ENCODE measurements around the gene TFF3.

The TFF3 gene

GRCh38 chr21:42276526-42277154, 38.6 kb downstream of the TFF3 start:
- Histone ChIP-seq H3K36me3 (ENCODE audit: control insufficient read depth, insufficient read depth, low read length) (no peaks in the 10 kb centered on the region), H3K9me3 (ENCODE audit: control insufficient read depth, low read length) (no peaks in the 10 kb centered on the region), H3K4me1 (ENCODE audit: control insufficient read depth, insufficient read depth, low read length, poor library complexity, severe bottlenecking) (no peaks in the 10 kb centered on the region), H3K4me3 (ENCODE audit: extremely low read depth, insufficient read depth, low read length, poor library complexity, severe bottlenecking) (no peak overlapping the region), H3K27ac (ENCODE audit: low read depth, low read length, severe bottlenecking) (no peak overlapping the region)
- 90 to 92% methylated on average over 17 of the region's 17 CpGs for WGBS, 2 experiments (ENCODE audit: insufficient coverage in 2 of 2)

DNA sequence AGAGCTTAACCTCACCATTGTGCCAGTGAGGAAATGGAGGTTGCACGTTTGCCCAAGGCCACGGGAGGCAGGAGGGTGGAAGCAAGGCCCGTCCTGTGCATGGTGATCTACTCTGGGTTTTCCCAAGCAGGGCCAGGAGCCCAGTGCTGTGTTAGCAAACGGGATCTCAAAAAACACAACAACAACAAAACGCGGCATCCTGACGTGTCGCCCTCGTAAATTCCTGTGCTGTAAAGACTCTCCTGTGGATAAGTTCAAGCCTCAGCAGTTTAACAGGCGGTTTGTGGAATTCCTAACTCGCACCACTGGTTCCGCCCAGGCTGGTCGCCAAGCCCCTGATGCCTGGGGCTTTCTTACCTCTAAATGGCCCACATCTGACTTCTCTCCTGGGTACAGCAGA, 39.1 kb downstream of the TFF3 start:
- Histone ChIP-seq H3K4me3 (ENCODE audit: extremely low read depth, insufficient read depth, low read length, poor library complexity, severe bottlenecking) (no peak overlapping the region), H3K27ac (ENCODE audit: low read depth, low read length, severe bottlenecking) (no peak overlapping the region), H3K4me1 (ENCODE audit: control insufficient read depth, insufficient read depth, low read length, poor library complexity, severe bottlenecking) (no peaks in the 10 kb centered on the region), H3K9me3 (ENCODE audit: control insufficient read depth, low read length) (no peaks in the 10 kb centered on the region), H3K36me3 (ENCODE audit: control insufficient read depth, insufficient read depth, low read length) (no peaks in the 10 kb centered on the region)
- WGBS, 2 experiments (ENCODE audit: insufficient coverage in 2 of 2): 87 to 88% methylated on average over 11 to 13 of the region's 13 CpGs

- Histone ChIP-seq H3K4me1 (ENCODE audit: control insufficient read depth, insufficient read depth, low read length, poor library complexity, severe bottlenecking) (peaks cover 2% of the 10 kb centered on the region), H3K36me3 (ENCODE audit: control insufficient read depth, insufficient read depth, low read length) (no peaks in the 10 kb centered on the region), H3K4me3 (ENCODE audit: extremely low read depth, insufficient read depth, low read length, poor library complexity, severe bottlenecking) (no peak overlapping the region), H3K27ac (ENCODE audit: low read depth, low read length, severe bottlenecking) (no peak overlapping the region), H3K9me3 (ENCODE audit: control insufficient read depth, low read length) (no peaks in the 10 kb centered on the region)
- 80 to 90% methylated on average over 24 to 29 of the region's 29 CpGs for WGBS, 2 experiments (ENCODE audit: insufficient coverage in 2 of 2)
Measured at GRCh38 chr21:42272984-42273600, 42.1 kb downstream of the TFF3 start.

GRCh38 chr21:42272109-42272962, 42.9 kb downstream of the TFF3 start:
- H3K4me1 ChIP-seq (ENCODE audit: control insufficient read depth, insufficient read depth, low read length, poor library complexity, severe bottlenecking): peaks cover 2% of the 10 kb centered on the region
- 85 to 93% methylated on average over 13 to 14 of the region's 15 CpGs for WGBS, 2 experiments (ENCODE audit: insufficient coverage in 2 of 2)
- no peak overlapping the region for H3K4me3 ChIP-seq (ENCODE audit: extremely low read depth, insufficient read depth, low read length, poor library complexity, severe bottlenecking)
- H3K9me3 ChIP-seq (ENCODE audit: control insufficient read depth, low read length): no peaks in the 10 kb centered on the region
- H3K27ac ChIP-seq (ENCODE audit: low read depth, low read length, severe bottlenecking): no peak overlapping the region
- H3K36me3 ChIP-seq (ENCODE audit: control insufficient read depth, insufficient read depth, low read length): no peaks in the 10 kb centered on the region

GRCh38 chr21:42271065-42271464, 44.1 kb downstream of the TFF3 start:
- Histone ChIP-seq H3K36me3 (ENCODE audit: control insufficient read depth, insufficient read depth, low read length) (no peaks in the 10 kb centered on the region), H3K4me3 (ENCODE audit: extremely low read depth, insufficient read depth, low read length, poor library complexity, severe bottlenecking) (no peak overlapping the region), H3K9me3 (ENCODE audit: control insufficient read depth, low read length) (no peaks in the 10 kb centered on the region), H3K4me1 (ENCODE audit: control insufficient read depth, insufficient read depth, low read length, poor library complexity, severe bottlenecking) (peaks cover 2% of the 10 kb centered on the region), H3K27ac (ENCODE audit: low read depth, low read length, severe bottlenecking) (no peak overlapping the region)
- 91 to 96% methylated on average over 5 to 6 of the region's 6 CpGs for WGBS, 2 experiments (ENCODE audit: insufficient coverage in 2 of 2)

DNA sequence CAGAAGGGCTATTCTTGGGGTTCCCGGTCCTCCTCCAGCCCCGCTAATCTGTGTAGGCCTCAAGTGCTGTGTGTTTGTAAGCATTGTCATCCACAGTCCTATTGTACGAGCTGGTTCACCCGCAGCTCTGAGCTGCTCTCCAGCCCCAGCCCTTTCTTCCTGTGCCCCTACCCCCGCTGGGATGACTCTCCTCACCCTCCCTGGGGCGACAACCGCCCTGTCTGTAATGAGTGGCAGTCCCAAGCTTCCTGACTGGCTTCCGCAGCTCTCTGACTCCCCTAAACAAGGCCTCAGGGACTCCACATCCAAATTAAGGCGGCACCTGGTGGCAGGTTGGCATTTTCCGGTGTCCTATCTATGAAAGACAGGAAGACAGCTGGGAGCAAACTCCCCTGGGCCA, 45.8 kb downstream of the TFF3 start:
- WGBS, 2 experiments (ENCODE audit: insufficient coverage in 2 of 2): 83 to 85% methylated on average over 5 to 7 of the region's 10 CpGs
- H3K9me3 ChIP-seq (ENCODE audit: control insufficient read depth, low read length): no peaks in the 10 kb centered on the region

DNA sequence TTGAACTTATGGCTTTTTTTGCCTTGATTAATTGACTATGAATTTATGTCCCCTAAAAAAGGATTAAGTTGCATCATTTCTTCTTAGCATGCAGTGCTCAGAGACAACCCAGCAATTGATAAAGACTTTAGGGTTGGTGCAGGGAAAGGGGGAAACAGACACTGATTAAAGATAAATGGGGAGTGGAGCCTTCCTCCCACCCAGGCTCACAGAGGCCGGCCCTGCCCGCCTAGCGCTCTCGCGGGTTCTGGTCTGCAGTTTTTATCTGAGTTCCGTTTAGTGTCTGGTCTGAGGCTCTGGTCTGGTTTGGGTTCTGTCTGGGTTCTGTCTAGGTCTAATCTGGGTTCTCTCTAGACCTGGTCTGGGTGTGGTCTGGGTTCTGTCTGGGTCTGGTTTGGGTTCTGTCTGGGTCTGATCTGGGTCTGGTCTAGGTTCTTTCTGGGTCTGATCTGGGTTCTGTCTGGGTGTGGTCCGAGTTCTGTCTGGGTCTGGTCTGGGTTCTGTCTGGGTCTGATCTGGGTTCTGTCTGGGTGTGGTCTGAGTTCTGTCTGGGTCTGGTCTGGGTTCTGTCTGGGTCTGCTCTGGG, 48.1 kb downstream of the TFF3 start:
- Histone ChIP-seq H3K4me3 (ENCODE audit: extremely low read depth, insufficient read depth, low read length, poor library complexity, severe bottlenecking) (no peak overlapping the region), H3K27ac (ENCODE audit: low read depth, low read length, severe bottlenecking) (no peak overlapping the region), H3K36me3 (ENCODE audit: control insufficient read depth, insufficient read depth, low read length) (no peaks in the 10 kb centered on the region), H3K9me3 (ENCODE audit: control insufficient read depth, low read length) (no peaks in the 10 kb centered on the region), H3K4me1 (ENCODE audit: control insufficient read depth, insufficient read depth, low read length, poor library complexity, severe bottlenecking) (peaks cover 4% of the 10 kb centered on the region)
- WGBS, 2 experiments (ENCODE audit: insufficient coverage in 2 of 2): 80 to 87% methylated on average over 1 to 6 of the region's 7 CpGs

More for the DNA sequence above, 45.8 kb downstream of the TFF3 start:
- Histone ChIP-seq H3K36me3 (ENCODE audit: control insufficient read depth, insufficient read depth, low read length) (no peaks in the 10 kb centered on the region), H3K4me1 (ENCODE audit: control insufficient read depth, insufficient read depth, low read length, poor library complexity, severe bottlenecking) (peaks cover 2% of the 10 kb centered on the region), H3K27ac (ENCODE audit: low read depth, low read length, severe bottlenecking) (no peak overlapping the region), H3K4me3 (ENCODE audit: extremely low read depth, insufficient read depth, low read length, poor library complexity, severe bottlenecking) (no peak overlapping the region)

DNA sequence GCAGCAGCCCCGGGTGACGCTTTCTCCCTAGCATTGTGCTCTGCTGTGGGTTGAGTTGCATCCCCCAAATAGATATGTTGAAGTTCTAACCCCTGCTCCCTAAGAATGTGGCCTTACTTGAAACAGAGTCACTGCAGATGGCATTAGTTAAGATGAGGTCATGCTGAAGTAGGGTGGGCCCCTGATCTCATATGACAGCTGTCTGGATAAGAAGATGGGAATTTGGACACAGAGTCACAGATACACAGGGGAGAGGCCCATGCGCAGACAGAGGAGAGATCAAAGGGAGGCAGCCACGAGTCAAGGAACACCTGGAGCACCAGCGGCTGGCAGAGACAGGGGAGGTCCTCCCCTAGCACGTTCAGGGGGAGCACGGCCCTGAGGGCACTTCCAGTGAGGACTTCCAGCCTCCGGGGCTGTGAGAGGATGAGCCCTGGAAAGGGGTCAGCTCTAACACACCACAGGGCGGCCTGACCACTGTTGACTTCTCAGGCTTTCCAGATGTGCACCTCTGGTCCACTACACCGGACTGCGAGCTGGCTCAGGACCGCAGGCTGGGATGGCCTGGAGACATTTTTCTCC, 49.9 kb downstream of the TFF3 start:
- Histone ChIP-seq H3K9me3 (ENCODE audit: control insufficient read depth, low read length) (no peaks in the 10 kb centered on the region), H3K36me3 (ENCODE audit: control insufficient read depth, insufficient read depth, low read length) (no peaks in the 10 kb centered on the region), H3K4me3 (ENCODE audit: extremely low read depth, insufficient read depth, low read length, poor library complexity, severe bottlenecking) (no peak overlapping the region), H3K27ac (ENCODE audit: low read depth, low read length, severe bottlenecking) (no peak overlapping the region), H3K4me1 (ENCODE audit: control insufficient read depth, insufficient read depth, low read length, poor library complexity, severe bottlenecking) (peaks cover 4% of the 10 kb centered on the region)
- 82 to 96% methylated on average over 11 of the region's 12 CpGs for WGBS, 2 experiments (ENCODE audit: insufficient coverage in 2 of 2)

- Histone ChIP-seq H3K36me3 (ENCODE audit: control insufficient read depth, insufficient read depth, low read length) (no peaks in the 10 kb centered on the region), H3K4me3 (ENCODE audit: extremely low read depth, insufficient read depth, low read length, poor library complexity, severe bottlenecking) (no peak overlapping the region), H3K27ac (ENCODE audit: low read depth, low read length, severe bottlenecking) (no peak overlapping the region), H3K4me1 (ENCODE audit: control insufficient read depth, insufficient read depth, low read length, poor library complexity, severe bottlenecking) (peaks cover 4% of the 10 kb centered on the region), H3K9me3 (ENCODE audit: control insufficient read depth, low read length) (no peaks in the 10 kb centered on the region)
- 85 to 86% methylated on average over 10 to 12 of the region's 13 CpGs for WGBS, 2 experiments (ENCODE audit: insufficient coverage in 2 of 2)
Measured at GRCh38 chr21:42264245-42265195, 50.7 kb downstream of the TFF3 start.

Measured in mesodermal cell (in vitro differentiated cells).